Neural crest cell (in vitro differentiated cells): ENCODE results near the gene RALGAPA1. TPM values are rescaled to one million over a fixed set of nuclear protein-coding genes. Genes with fewer than 3 reads are reported as not detected.

Experiments used
- DNase-seq: peaks from one replicate; pipeline ENCODE4 v3.0.0; 2021; ENCODE audit warnings: low read depth, mixed read lengths, low spot score
- H3K27ac Mint-ChIP-seq: one replicate; pipeline ENCODE4 v1.8.0; 2021; ENCODE audit warnings: mild to moderate bottlenecking, mixed read lengths; ENCODE audit not compliant: unreplicated experiment
- H3K27me3 Mint-ChIP-seq: 2 replicates; pipeline ENCODE4 v1.8.0; 2021; ENCODE audit warnings: low read depth, mild to moderate bottlenecking, mixed read lengths
- H3K36me3 Mint-ChIP-seq: 2 replicates; pipeline ENCODE4 v1.8.0; 2021; ENCODE audit warnings: low read depth, mild to moderate bottlenecking, mixed read lengths
- H3K4me1 Mint-ChIP-seq: 2 replicates; pipeline ENCODE4 v1.8.0; 2021; ENCODE audit warnings: mixed read lengths
- H3K4me3 Mint-ChIP-seq: one replicate; pipeline ENCODE4 v1.8.0; 2021; ENCODE audit warnings: mild to moderate bottlenecking, mixed read lengths
- H3K9me3 Mint-ChIP-seq: 2 replicates; pipeline ENCODE4 v1.8.0; 2021; ENCODE audit warnings: mixed read lengths
- CTCF ChIP-seq: fragments of 200-600 bp; sonication (generic); conservative IDR thresholded peaks from 2 replicates; pipeline ENCODE4 v1.5.0; 2021; ENCODE audit warnings: antibody characterized with exemption, mild to moderate bottlenecking
- total RNA-seq: library from RNA; stranded (reverse); gene quantifications from 2 replicates; pipeline ENCODE4 v1.2.1, GENCODE V29; 2021

Gene RALGAPA1
- total RNA-seq, 1 donor from 2014 or later, result 46.0 TPM

GRCh38 chr14:35506461-35506860, 302.6 kb downstream of the RALGAPA1 start:
- TF ChIP-seq CTCF, result no peak
- no peaks in the 10 kb centered on the region for H3K9me3 Mint-ChIP-seq
- no peak overlapping the region for H3K4me3 Mint-ChIP-seq
- no peaks in the 10 kb centered on the region for H3K4me1 Mint-ChIP-seq
- DNase-seq, result no peak
- peaks cover 44% of the 10 kb centered on the region for H3K27me3 Mint-ChIP-seq
- H3K27ac Mint-ChIP-seq, result no peak overlapping the region
- no peaks in the 10 kb centered on the region for H3K36me3 Mint-ChIP-seq

GRCh38 chr14:35504260-35504659, 304.8 kb downstream of the RALGAPA1 start:
- no peak overlapping the region for H3K27ac Mint-ChIP-seq
- no peak for DNase-seq
- peaks cover 60% of the 10 kb centered on the region for H3K27me3 Mint-ChIP-seq
- TF ChIP-seq CTCF, result no peak
- no peaks in the 10 kb centered on the region for H3K36me3 Mint-ChIP-seq
- H3K4me3 Mint-ChIP-seq, result no peak overlapping the region
- H3K9me3 Mint-ChIP-seq, result peaks cover 4% of the 10 kb centered on the region
- H3K4me1 Mint-ChIP-seq, result no peaks in the 10 kb centered on the region

GRCh38 chr14:35503646-35504045, 305.4 kb downstream of the RALGAPA1 start:
- peaks cover 9% of the 10 kb centered on the region for H3K9me3 Mint-ChIP-seq
- no peaks in the 10 kb centered on the region for H3K4me1 Mint-ChIP-seq
- peaks cover 61% of the 10 kb centered on the region for H3K27me3 Mint-ChIP-seq
- no peak overlapping the region for H3K27ac Mint-ChIP-seq
- H3K36me3 Mint-ChIP-seq, result no peaks in the 10 kb centered on the region
- DNase-seq, result no peak
- H3K4me3 Mint-ChIP-seq, result no peak overlapping the region
- TF ChIP-seq CTCF, result no peak

GRCh38 chr14:35499180-35499579, 309.9 kb downstream of the RALGAPA1 start:
- H3K9me3 Mint-ChIP-seq, result peaks cover 9% of the 10 kb centered on the region
- H3K27ac Mint-ChIP-seq, result no peak overlapping the region
- no peaks in the 10 kb centered on the region for H3K4me1 Mint-ChIP-seq
- H3K27me3 Mint-ChIP-seq, result peaks cover 47% of the 10 kb centered on the region
- DNase-seq, result no peak
- TF ChIP-seq CTCF, result no peak
- no peaks in the 10 kb centered on the region for H3K36me3 Mint-ChIP-seq
- H3K4me3 Mint-ChIP-seq, result no peak overlapping the region

- TF ChIP-seq CTCF, result no peak
- no peaks in the 10 kb centered on the region for H3K36me3 Mint-ChIP-seq
- no peak for DNase-seq
- H3K4me3 Mint-ChIP-seq, result no peak overlapping the region
- peaks cover 10% of the 10 kb centered on the region for H3K4me1 Mint-ChIP-seq
- H3K27me3 Mint-ChIP-seq, result peaks cover 16% of the 10 kb centered on the region
- H3K27ac Mint-ChIP-seq, result no peak overlapping the region
- H3K9me3 Mint-ChIP-seq, result peaks cover 10% of the 10 kb centered on the region
Measured at GRCh38 chr14:35495278-35495677, 313.8 kb downstream of the RALGAPA1 start.

GRCh38 chr14:35492569-35493014, 316.5 kb downstream of the RALGAPA1 start:
- DNase-seq, result no peak
- no peak overlapping the region for H3K4me3 Mint-ChIP-seq
- H3K27ac Mint-ChIP-seq, result no peak overlapping the region
- TF ChIP-seq CTCF, result no peak
- H3K4me1 Mint-ChIP-seq, result peaks cover 10% of the 10 kb centered on the region
- H3K36me3 Mint-ChIP-seq, result no peaks in the 10 kb centered on the region
- peaks cover 3% of the 10 kb centered on the region for H3K9me3 Mint-ChIP-seq
- H3K27me3 Mint-ChIP-seq, result no peaks in the 10 kb centered on the region
